DMS153 (cell line): ENCODE data around the gene TMEM43.

Experiments
- DNase-seq: peaks from one replicate; lab custom pipeline; 2025; lab: John Stamatoyannopoulos, UW

The TMEM43 gene

DNA sequence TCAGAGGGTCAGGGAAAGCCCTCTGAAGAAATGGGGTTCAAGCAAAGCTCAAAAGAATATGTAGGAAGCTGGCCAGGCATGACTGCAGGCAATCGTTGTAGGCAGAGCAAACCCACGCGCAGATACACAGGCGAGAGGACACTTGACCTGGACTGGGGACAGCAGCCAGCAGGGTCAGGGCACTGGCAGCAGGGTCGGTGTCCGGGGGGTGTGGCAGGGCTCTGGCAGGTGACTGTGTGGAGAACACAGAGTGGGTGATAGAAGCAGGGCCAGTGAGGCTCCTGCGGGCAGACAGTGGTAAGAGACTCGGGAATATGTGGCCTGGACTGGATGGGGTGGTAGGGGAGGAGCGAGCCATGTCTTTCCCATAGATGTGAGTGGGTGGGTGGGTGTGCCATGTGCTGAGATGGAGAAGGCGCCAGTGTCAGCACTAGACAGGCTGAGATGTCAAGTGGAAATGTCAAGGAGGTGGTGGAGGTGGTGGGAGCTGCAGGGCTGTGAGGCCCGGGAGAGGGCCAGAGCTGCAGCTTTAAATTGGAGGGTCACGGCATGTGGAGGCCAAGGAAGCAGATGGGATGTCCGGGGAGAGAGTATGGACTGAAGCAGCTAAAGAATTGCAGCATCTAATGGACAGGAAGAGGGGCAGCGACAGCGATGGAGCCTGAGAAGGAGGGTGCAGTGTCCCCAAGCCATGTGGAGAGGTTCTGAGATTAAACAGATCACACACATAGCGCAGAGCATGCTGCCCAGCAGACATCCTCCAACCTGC, 13.4 kb downstream of the TMEM43 start:
- DNase-seq = no peak

DNA sequence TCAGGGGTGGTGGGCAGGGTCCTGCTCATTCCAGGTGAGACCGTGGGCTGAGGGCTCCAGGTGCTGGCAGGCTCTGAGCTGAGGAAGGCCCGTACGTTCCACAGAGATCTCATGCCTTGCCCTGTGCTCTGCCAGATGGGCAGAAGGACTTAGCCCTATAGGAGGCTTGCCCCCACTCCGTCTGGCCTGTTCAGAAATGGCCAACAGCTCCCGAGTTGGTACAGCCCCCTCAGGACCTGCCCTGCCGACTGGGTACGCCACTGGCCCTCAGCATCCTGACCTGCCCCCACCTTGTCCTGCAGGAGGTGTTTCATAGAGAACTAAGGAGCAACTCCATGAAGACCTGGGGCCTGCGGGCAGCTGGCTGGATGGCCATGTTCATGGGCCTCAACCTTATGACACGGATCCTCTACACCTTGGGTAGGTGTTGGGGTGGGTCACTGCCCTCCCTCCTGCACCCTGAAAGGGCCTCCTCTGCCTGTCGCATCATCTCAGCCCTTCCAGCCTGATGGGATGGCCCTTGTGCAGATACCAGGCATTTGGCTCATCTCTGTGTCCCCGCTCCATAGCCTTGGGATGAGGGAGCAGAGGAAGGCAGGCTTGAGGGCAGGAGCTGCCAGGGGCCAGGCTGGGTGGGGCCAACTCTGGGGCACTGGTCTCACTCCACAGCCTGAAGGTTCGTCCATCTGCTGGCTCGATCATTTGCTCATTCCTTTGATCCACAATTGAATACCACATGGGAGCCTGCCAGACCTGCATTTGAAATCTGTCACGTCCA, 14.2 kb downstream of the TMEM43 start:
- DNase-seq = no peak

DNA sequence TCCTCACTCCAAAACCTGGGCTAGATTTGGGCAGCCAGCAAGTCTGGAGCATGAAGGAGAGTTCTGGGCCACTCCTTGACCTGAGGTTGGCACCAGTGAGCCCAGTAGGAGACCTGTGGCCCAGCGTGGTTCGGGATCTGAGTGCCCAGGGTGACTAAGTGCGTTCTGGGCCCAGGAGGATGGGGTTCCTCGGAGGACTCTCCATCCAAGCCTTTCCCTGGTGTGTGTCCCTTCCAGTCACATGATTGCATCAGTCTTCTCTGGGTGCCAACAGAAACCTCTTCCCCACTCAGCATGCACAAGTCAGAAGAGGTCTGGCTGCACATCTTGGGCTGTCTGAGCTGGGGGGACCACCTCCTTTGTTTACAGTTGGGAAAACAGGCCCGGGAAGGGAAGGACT, 14.9 kb downstream of the TMEM43 start:
- no peak for DNase-seq

DNA sequence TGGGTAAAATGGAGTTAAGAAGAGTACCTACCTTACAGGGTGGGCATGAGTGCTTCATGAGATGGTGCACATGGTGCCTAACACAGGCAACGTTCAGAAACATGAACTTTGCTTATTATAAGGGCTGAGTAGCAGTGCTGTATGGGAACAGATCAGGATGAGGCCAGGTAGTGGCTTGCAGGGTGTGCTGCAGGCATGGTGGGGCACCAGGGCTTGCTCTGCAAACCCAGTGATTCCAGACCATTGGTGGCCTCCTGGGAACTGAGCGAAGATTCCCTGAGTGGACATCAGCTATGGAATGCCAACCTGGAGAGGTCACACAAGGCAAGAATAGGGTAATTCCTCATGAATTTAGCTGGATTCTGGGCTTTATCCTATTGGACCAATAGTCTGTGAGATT, 15.8 kb downstream of the TMEM43 start:
- DNase-seq = no peak

DNA sequence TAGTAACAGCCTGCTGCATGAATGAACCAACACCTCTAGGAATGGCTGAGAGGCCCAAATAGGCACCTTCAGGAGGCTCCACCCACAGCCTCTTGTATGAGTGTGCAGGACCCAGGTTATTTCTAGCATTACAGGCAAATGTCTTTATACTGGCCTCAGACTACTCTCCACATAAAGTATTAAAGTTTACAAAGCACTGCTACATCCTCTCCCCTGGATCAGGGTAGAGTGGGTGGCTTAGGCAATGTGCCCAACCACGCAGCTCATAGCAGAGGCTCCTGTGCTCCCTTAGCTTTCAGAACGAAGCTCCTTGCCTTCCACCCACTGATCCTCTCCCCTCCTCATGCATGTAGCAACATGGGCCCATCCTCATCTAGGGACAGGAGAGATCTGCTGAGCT, 16.3 kb downstream of the TMEM43 start:
- DNase-seq = peak; percentile 45

DNA sequence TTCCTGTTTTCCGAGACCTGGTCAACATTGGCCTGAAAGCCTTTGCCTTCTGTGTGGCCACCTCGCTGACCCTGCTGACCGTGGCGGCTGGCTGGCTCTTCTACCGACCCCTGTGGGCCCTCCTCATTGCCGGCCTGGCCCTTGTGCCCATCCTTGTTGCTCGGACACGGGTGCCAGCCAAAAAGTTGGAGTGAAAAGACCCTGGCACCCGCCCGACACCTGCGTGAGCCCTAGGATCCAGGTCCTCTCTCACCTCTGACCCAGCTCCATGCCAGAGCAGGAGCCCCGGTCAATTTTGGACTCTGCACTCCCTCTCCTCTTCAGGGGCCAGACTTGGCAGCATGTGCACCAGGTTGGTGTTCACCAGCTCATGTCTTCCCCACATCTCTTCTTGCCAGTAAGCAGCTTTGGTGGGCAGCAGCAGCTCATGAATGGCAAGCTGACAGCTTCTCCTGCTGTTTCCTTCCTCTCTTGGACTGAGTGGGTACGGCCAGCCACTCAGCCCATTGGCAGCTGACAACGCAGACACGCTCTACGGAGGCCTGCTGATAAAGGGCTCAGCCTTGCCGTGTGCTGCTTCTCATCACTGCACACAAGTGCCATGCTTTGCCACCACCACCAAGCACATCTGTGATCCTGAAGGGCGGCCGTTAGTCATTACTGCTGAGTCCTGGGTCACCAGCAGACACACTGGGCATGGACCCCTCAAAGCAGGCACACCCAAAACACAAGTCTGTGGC, 16.9 kb downstream of the TMEM43 start:
- no peak for DNase-seq

DNA sequence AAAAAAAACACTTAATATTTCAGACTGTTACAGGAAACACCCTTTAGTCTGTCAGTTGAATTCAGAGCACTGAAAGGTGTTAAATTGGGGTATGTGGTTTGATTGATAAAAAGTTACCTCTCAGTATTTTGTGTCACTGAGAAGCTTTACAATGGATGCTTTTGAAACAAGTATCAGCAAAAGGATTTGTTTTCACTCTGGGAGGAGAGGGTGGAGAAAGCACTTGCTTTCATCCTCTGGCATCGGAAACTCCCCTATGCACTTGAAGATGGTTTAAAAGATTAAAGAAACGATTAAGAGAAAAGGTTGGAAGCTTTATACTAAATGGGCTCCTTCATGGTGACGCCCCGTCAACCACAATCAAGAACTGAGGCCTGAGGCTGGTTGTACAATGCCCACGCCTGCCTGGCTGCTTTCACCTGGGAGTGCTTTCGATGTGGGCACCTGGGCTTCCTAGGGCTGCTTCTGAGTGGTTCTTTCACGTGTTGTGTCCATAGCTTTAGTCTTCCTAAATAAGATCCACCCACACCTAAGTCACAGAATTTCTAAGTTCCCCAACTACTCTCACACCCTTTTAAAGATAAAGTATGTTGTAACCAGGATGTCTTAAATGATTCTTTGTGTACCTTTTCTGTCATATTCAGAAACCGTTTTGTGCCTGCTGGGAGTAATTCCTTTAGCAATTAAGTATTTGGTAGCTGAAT, 17.9 kb downstream of the TMEM43 start:
- no peak for DNase-seq

DNA sequence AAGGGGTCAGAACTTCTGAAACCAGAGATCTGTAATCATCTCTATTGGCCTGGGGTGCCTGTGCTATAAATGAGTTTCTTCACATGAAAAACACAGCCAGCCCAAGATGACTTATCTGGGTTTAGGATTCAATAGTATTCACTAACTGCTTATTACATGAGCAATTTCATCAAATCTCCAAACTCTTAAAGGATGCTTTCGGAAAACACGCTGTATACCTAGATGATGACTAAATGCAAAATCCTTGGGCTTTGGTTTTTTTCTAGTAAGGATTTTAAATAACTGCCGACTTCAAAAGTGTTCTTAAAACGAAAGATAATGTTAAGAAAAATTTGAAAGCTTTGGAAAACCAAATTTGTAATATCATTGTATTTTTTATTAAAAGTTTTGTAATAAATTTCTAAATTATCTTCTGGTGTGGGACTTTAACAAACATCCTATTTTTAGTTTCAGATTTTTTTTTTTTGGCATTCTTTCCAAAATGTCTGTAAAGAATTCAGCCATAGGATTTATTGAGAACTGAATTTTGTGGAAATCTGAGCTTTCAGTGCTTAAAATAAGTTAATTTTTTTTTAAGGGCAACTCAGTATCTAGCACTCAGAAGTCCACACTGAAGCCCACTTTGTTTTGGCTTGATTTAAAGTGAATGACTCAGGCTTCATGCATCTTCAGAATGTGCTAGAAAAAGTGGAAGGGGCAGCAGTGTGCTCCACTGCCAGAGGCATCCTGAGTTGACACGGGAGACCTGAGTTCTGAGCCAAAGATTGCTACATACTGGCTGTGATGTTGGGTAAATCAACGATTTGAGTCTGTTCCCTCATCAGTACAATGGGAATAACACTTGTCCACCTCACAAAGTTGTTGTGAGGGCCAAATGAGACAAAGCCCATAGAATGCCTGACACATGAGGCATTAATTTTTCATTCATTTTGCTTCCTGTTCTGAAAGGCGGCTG, 18.7 kb downstream of the TMEM43 start:
- DNase-seq = peak; percentile 1

DNA sequence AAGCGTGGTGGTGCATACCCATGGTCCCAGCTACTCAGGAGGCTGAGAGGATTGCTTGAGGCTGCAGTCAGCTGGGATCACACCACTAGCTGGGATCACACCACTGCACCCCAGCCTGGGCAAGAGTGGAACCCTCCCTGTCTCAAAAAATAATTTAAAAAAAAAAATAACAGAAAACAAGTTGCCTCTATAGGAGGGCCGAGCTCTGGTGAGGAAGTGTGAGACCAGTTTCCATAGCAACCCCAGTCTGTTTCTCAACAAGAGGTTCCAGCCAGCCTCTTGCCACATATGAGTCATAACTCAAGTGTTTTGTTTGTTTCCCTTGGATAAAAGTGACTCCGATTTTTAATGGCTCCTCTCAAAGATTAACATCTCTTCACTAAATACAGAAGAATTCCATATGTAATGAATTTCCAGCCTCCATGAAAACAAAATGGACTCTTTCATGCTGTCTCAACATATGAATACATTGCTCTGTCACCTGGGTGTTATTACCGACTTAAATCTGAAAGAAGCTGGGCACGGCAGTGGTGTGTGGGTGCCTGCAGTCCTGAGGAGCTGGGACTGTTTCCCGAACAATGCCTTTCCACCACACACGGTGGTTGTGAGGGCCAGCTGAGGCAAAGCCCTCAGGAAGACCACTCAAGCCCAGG, 19.7 kb downstream of the TMEM43 start:
- DNase-seq = peak; percentile 83

DNA sequence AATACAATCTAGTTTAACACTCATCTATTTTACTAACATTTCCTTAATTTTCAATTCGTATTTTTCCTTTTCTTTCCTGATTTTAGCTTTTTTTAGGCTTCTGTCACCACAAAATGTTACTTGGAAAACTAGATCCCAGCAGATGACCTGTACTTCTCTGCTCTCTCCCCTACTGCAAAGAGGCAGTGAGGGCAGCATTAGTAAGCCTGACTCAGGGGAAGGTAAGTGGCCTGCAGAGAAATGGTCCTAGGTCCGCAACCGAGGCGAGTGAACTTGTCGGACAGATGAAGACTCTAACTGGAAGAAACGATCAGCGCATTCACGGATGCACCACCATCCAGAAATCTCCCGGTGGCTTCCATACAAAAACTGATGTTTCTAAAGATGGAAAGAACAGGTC, 20.4 kb downstream of the TMEM43 start:
- no peak for DNase-seq

DNA sequence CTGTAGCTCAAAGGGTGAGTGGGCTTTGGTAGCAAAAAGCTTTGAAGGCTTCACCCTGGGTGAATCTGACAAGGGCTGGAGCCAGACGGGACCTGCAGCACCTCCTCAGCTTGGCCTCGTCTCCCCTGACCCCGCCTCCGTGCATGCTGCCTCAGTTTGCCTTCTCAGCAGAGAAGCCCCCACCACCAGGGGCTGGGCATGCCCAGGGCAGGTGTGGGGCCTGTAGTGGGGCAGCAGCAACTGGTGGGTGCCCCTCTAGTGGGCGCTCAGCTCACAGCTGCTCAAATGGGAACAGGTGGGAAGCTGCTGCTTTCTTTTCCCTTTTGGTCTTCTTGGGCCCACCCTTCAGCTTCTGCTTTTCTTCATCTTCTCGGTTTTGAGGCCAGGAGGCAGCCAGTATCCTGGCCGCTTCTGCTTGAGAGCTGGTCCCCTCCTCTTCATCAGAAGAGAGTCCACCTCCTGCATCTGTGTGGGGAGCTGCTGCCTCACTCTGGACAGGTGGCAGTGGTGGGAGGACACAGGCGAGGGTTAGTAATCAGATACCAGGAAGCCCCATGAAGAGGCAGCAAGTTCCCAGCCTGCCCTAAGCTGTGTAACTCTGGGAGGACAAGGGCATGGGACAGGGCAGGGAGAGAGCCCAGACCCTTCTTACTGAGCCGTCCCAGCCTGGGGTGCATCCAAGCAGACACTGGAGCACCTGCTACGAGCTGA, 21.0 kb downstream of the TMEM43 start:
- DNase-seq = no peak

DNA sequence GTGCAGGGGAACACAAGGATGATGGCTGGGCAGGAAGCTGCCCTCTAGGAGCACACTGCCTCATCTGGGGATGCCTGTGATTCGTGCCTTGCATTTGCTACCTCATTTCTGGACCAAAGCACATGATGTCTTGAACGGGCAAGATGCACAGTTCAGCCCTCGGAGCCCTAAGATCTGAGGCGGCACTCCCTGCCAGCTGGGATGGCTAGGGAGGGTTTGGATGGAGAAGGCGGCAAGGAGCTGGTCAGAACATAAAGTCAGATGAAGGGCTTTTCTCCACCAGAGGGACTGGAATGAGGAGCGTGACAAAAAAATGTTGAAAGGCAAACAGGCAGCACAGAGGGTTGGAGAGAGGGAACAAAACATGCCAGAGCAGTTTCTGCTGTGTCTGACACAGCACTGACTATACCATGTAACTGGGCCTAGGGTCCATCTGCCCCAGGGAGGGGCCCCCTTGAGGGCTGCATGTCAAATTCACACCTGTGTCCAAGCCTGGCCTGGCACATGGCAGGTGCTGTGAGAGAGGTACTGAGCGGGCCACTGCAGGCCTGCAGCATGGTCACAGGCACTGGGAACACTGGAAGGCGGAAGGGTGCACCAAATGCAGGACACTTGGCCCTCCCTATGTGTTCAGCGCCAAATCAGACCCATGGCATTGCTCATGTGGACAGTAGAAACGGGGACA, 21.7 kb downstream of the TMEM43 start:
- DNase-seq = no peak

DNA sequence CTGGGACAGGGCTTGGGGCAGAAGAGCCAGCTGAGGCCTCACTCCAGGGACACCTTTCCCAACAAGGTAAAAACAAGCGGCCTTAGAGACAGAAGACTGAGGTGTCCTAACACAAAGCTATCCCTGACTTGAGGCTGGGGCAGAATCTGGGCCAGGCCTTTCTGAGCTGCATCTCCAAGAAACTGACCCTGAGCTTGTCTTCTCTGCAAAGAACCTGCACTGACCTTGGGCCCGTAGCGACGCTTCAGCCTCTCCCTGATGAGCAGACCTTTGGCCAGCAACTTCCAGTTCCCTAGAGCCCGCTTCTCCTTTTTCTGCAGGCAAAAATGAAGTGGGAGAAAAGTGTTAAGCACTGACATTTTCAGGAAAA, 22.2 kb downstream of the TMEM43 start:
- DNase-seq = no peak

DNA sequence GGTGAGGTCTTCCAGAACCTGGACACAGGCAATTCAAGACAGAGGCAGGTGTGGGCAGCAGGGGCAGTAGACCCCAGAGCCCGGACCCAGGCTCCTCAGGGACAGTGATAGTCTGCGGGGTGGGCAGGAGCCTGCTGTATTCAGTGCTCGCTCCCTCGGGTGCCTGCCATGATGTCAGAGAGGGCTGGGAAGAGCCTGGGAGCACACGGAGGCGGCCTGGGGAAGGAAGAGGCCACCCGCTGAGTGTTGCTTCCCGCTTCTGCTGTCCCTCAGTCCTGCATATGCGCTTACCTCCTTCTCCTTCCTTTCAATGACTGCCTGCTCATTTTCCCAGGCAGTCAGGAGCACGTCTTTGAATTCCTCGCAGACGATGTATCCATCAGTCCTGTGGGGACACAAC, 22.8 kb downstream of the TMEM43 start:
- no peak for DNase-seq

DNA sequence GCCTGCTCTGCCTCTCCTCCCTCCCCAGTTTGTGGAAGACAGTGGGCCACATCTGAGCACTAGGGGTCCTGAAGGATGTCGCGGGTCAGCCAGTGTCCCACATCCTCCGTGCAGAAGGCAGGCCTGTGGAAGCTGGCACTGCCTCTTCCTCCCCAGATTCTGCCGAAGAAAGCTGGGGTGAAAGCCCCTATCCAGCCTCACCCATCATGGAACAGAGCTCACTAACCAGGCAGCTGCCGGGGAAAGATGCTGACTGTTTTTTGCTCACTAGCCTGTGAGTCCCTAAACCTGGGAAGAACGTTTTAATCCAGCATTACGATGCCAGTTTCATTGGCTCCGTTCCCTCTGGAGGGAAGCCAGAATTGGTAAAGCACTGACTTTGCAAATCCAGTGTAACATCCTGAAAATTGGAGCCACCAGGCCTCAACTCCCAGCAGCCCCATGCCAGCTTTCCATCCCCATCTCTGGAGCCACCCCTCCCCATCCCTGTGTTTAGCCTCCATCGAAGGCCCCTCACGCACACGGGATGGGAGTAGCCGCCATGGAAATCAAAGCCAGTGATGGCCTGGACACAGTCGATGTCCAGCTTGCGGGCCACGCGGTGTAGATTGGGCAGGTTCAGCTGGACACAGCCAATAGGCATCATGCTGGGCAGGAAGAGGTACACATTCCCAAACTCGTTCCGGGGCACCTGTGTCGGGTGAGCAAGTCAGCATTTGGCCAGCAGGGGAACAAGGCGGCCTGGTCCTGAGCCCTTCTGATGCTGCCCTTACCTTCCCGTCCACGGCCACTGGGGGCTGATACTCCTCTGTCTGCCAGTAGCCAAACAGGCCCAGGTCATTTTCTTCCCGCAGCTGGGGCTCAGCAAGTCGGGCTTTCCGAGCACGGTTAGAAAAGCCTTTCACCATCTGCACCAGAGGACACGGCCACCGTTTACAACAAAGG, 23.5 kb downstream of the TMEM43 start:
- DNase-seq = no peak

DNA sequence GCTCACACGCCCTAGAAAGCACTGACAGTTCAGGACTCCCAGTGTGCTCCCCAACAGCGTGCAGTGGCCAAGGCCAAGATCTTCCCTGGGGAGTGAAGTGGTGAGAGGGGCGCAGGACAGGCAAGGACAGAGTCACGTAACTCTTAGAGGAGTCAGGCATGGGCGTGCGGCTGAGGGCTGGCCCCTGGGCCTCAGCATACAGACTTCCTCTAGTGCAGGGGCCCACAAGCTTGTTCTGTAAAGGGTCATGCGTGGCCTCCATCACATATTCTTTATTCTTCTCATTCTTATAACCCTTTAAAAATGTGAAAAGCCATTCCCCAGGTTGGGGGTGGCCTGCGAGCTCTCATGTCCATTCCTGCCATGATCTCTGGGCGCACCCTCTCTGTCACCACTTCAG, 25.2 kb downstream of the TMEM43 start:
- no peak for DNase-seq

DNA sequence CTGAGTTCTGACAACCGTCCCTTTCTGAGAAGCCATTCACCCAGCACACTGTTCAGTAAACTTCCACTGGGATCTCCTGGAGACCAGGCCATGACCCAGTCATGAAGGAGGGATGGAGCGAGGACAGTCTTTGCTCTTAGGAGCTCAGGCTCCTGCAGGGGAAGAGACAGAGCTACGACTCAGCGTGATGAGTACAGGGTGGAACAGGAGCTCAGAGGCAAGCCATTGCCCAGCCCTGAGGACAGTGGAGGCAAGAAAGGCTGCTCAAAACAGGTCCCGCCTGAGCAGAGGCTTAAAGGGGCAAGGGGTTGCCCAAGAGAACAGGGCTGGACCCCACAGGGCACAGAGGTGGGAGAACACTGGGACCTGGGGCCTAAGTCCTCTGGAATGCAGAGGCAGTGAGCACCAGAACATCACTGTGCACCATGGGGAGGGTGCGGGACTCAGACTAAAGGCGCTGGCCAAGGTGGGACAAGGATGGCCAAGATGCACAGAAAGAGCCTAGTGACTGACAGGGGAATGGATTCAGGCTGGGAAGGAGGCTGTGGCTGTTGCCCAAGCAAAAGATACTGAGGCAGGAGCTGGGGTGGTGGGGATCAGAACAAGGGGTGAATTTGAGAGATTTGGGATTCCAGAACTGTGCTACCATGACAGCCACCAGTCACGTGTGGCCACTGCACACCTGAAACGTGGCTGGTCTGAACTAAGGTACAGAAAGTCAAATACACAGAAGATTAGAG, 25.8 kb downstream of the TMEM43 start:
- no peak for DNase-seq
